Measurements from ENCODE around the gene CENPH. TPM values are rescaled to one million over a fixed set of nuclear protein-coding genes. Genes with fewer than 3 reads are reported as not detected.
"Not testable (repeated sequence)": the region's sequence is repeated elsewhere in the genome, so short reads cannot be mapped to it uniquely, and the experiment has no call there.

CENPH gene
- total RNA-seq, 2 experiments from 2014 or later = 57.7 to 58.5 TPM

DNA sequence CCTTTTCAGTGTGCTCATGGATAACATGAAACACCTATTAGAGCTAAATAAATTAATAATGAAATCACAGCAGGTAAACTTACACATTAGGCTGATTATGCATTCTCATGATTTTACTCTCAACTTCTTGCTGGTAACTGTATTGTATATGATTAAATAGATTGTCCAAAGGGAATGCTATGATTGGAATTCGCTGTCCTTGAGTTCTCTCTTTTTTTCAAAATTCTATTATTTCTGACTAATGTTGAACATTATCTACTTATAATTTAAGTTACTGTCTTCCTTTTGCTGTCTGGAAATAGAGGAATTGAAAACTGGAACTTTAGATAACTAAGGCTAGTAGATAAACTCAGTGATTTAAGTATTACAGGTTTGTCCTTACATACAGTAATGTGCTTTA, 13.1 kb downstream of the CENPH start:
- POLR2A ChIA-PET = interaction anchor here (0.6 kb wide), 1 partner anchor 165 kb away, joined by 7 read pairs; no protein-coding TSS in a partner anchor
- CTCF ChIA-PET = no interaction called here

DNA sequence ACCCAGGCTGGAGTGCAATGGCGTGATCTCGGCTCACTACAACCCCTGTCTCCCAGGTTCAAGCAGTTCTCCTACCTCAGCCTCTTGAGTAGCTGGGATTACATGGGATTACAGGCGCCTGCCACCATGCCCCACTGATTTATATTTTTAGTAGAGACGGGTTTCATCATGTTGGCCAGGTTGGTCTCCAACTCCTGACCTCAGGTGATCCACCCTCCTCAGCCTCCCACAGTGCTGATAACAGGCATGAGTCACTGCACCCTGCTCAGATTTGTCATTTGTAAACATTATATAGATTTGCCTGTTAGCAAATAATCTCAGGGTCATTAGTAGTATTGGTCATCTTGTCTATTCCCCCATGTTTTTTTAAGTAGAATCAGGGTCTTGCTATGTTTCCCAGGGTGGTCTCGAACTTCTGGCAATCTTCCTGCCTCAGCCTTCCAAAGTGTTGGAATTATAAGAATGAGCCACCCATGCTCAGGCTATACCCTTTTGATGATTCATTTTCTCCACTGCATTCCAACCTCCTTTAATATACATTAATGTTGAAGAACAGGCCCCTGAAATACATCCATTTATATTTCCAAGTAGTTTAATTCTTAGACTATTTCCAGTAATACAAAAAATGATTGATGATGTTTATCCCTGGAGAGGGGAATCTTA, 17.3 kb downstream of the CENPH start:
- CTCF ChIA-PET = no interaction called here
- POLR2A ChIA-PET = no interaction called here

DNA sequence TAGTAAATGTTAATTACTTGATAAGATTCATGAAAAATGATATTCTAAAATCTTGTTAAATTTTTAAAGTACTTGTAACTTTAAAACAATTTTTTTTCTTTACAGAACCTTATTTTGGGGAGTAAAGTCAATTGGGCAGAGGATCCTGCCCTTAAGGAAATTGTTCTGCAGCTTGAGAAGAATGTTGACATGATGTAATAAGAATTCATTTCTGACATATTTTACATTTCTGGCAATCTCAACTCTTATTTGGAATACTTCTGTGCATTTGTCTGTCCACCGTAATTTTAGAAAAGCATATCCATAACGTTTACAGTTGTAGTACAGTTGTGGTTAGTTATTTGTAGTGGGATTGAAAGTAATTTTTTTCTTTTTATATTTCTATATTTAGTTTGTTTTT, 20.2 kb downstream of the CENPH start:
- ChIA-PET CTCF (interaction anchor here (1.6 kb wide), 1 partner anchor 17 kb away, joined by 3 read pairs; no protein-coding TSS in a partner anchor), POLR2A (interaction anchor here (0.6 kb wide), 1 partner anchor 30 kb away, joined by 3 read pairs; no protein-coding TSS in a partner anchor)

DNA sequence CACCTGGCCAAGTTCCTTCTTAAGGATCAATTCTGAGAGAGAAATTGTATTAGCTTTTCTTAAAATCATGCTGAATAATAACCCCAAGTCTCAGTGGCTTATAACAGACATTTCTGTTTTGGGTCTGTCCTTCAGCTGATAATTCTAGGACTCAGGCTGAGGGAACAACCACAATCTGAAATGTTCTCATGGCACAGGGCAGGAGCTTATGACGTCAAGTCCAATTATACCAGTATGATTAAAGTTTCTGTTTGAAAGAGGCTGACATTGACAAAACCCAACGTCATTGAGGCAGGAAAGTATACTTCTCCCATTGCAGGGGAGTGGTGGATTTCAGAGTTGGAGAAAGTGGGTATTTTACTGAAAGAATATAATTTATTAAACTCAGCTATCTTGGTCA, 21.8 kb downstream of the CENPH start:
- CTCF ChIA-PET = no interaction called here
- POLR2A ChIA-PET = interaction anchor here (0.6 kb wide), 1 partner anchor 156 kb away, joined by 3 read pairs; no protein-coding TSS in a partner anchor

DNA sequence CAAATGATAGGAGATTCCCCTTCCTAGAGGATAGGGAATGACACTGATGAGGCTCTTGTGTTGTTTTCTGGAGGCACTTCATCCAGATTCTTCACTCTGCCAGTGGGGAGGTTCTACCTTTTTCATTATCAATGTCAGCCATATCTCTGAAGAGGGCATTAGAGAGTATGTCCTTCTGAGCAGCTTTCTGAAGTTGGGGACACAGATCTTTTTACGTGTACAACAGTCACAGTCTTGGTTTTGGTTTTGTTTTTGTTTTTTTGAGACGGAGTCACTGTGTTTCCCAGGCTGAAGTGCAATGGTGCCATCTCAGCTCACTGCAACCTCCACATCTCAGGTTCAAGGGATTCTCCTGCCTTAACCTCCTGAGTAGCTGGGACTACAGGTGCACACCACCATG, 22.6 kb downstream of the CENPH start:
- POLR2A ChIA-PET = interaction anchor here (1.1 kb wide), 1 partner anchor 23 kb away, joined by 7 read pairs; the partner anchor contains the start of gene CDK7

DNA sequence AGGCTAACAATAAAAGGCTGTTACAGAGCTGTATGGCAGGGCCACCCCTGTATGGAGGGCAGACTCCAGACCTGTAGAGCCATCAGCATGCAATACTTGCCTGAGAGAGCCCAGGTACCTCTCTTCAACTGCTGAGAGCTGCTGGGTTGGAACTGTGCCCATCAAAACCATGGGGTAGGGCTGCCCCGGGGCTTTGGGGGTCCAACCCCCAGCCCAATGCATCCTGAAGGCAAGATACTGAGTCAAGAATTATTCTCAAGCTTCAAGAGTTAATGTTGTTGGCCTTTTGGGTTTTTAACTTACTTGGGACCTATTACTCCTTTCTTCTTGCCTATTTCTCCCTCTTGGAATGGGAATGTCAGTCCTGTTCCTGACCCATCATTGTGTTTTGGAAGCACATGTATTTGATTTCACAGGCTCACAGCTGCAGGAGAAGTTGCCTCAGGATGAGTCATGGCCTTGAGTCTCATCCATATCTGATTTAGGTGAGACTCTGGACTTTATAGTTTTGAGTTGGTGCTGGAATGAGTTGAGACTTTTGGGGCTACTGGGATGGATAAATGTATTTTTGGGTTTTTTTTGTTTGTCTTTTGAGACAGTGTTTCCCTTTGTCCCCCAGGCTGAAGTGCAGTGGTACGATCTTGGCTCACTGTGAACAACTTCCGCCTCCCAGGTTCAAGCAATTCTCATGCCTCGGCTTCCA, 24.3 kb downstream of the CENPH start:
- CTCF ChIA-PET = no interaction called here
- POLR2A ChIA-PET = interaction anchor here (0.7 kb wide), 1 partner anchor 45 kb away, joined by 3 read pairs; no protein-coding TSS in a partner anchor

More for the DNA sequence above, 22.6 kb downstream of the CENPH start:
- CTCF ChIA-PET = interaction anchor here (0.7 kb wide), 1 partner anchor 111 kb away, joined by 4 read pairs; no protein-coding TSS in a partner anchor

DNA sequence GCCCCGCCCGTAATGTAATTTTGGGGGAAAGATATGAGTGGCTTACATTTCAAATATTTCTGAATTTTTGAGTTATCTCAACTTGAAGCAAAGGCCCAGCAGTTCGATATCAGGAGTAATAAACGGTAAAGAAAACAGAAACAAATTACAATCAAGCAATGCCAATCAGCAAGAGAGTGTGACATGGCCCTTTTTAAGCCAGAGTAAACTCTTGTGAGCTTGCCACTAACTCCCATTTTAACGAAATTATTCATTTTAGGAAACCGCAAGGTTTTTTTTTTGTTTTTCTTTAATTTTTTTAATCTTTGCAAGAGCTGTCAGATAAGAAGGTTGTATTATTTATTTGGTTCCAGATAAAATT, 27.7 kb downstream of the CENPH start:
- POLR2A ChIA-PET = interaction anchor here (0.6 kb wide), 1 partner anchor 41 kb away, joined by 5 read pairs; no protein-coding TSS in a partner anchor
- CTCF ChIA-PET = interaction anchor here (1.1 to 2.0 kb wide), 2 partner anchors 18 to 124 kb away, joined by 3 to 5 read pairs; partner anchors contain the start of genes CDK7 and SLC30A5

DNA sequence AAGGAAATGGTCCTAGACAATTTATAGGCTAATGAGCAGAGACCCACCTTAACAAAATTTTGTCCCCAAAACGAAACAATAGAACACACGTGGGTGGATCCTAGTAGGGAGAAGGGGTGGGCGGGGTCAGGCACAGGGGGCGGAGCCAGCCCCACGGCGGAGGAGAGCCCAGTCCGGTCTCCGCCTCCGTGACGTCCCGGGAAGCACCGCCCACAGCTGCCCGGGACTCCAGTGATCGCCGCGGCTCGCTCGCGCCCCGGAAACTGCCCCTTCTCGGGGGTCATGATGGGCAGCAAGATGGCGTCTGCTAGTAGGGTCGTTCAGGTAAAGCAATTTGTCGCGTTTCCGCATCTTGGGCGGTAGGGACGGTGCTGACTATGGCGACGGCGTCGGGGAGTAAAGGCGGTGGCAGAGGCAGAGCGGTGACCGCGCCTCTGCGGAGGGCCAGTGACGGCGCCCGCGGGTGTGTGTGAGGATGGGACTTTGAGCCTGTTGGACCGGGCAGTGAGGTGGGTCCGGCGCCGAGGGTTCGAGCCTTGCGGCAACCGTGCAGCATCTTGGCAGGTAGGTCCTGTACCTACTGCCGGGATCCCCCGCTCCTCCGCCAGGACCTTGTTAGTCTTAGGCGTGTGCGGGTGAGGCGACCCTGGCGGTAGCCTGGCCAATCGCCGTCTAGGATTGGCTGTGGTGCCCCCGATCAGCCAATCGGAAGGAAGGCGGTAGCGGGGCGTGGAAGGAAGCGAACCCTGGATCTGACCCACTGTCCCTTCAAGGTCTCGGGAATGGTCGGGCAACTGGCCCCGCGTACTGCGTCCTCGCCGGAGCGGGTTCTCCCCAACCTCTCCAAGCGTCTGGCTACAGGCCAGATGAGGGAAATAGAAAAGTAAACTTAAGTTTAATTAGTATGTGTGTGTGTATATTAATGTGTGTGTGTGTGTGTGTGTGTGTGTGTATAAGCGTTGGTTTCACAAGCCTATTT, 28.5 kb downstream of the CENPH start:
- POLR2A ChIA-PET = interaction anchor here (0.6 kb wide), 1 partner anchor 40 kb away, joined by 5 read pairs; no protein-coding TSS in a partner anchor
- CTCF ChIA-PET = interaction anchor here (1.1 to 2.0 kb wide), 2 partner anchors 17 to 124 kb away, joined by 3 to 5 read pairs; partner anchors contain the start of genes CDK7 and SLC30A5

DNA sequence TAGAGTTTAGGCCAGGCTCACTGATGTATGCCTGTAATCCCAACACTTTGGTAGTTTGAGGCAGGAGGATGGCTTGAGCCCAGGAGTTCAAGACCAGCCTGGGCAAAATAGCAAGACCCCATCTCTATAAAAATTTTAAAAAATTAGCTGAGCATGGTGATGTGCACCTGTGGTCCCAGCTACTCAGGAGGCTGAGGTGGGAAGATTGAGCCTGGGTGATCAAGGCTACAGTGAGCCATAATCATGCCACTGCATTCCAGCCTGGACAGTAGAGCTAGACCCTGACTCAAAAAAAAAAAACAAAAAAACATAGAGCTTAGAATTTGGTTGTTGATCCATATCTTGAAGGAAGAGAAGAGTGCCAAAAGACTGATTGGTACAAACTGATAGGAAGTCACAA, 30.6 kb downstream of the CENPH start:
- POLR2A ChIA-PET = interaction anchor here (0.6 kb wide), 1 partner anchor 293 kb away, joined by 3 read pairs; no protein-coding TSS in a partner anchor
- CTCF ChIA-PET = interaction anchor here (1.2 kb wide), 1 partner anchor 10 kb away, joined by 9 read pairs; no protein-coding TSS in a partner anchor

DNA sequence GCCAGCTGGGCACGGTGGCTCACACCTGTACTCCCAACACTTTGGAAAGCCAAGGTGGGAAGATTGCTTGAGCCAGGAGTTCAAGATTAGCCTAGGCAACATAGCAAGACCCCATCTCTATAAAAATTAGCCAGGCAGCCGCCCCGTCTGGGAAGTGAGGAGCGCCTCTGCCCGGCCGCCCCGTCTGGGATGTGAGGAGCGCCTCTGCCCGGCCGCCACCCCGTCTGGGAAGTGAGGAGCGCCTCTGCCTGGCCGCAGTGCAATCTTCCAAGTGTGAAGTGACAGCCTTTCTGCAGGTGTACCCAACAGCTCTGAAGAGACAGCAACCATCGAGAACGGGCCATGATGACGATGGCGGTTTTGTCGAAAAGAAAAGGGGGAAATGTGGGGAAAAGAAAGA, 31.0 kb downstream of the CENPH start:
- CTCF ChIA-PET = not testable (repeated sequence)
- POLR2A ChIA-PET = interaction anchor here (0.6 kb wide), 1 partner anchor 293 kb away, joined by 3 read pairs; no protein-coding TSS in a partner anchor

DNA sequence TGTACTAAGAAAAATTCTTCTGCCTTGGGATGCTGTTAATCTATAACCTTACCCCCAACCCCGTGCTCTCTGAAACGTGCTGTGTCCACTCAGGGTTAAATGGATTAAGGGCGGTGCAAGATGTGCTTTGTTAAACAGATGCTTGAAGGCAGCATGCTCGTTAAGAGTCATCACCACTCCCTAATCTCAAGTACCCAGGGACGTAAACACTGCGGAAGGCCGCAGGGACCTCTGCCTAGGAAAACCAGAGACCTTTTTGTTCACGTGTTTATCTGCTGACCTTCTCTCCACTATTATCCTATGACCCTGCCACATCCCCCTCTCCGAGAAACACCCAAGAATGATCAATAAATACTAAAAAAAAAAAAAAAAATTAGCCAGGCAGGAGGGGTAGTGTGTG, 31.4 kb downstream of the CENPH start:
- CTCF ChIA-PET, POLR2A ChIA-PET: not testable (repeated sequence)

DNA sequence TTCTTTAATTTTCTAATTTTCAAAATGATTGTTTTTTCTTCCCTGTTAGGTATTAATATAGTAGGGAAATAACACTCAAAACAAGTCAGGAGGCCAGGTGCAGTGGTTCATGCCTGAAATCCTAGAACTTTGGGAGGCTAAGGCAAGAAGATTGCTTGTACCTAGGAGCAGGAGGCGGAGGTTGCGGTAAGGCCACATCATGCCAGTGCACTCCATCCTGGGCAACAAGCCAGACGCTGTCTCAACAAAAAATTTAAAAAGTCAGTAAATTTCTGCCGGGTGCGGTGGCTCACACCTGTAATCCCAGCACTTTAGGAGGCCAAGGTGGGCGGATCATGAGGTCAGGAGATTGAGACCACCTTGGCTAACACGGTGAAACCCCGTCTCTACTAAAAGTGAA, 35.1 kb downstream of the CENPH start:
- ChIA-PET POLR2A (no interaction called here), CTCF (no interaction called here)

DNA sequence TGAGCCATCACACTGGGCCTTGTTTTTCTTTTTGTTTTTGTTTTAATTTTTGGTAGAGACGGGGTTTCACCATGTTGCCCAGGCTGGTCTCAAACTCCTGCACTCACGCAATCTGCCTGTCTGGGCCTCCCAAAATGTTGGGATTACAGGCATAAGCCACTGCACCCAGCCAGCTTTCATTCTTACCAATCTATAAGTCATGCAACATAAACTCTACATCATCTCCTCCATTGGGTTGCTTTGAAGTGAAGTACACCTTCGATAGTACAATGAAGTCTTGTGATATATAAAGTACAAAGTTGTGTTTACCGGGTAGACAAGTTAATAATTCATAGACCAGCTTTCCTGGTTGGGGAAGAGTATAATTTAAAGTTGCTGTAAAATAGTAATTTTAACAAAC, 36.5 kb downstream of the CENPH start:
- ChIA-PET POLR2A (no interaction called here), CTCF (interaction anchor here (0.7 to 1.0 kb wide), 2 partner anchors 9 to 16 kb away, joined by 3 to 7 read pairs; partner anchors contain the start of gene CDK7)

DNA sequence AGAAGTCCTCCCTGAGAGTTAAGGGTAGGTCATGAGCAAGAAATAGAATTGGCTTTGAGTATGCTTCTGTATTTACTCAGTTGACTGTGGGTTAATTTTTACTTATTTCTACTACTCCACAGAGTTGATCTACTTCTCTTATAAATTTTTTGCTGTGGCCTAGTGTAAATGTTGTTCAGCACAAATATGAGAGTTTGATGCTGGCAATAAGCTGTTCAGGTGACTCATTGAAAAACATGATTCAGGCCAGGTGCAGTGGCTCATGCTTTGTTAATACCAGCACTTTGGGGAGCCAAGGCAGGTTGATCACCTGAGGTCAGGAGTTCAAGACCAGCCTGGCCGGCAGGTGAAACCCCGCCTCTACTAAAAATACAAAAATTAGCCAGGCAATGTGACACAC, 40.8 kb downstream of the CENPH start:
- ChIA-PET CTCF (no interaction called here), POLR2A (no interaction called here)

DNA sequence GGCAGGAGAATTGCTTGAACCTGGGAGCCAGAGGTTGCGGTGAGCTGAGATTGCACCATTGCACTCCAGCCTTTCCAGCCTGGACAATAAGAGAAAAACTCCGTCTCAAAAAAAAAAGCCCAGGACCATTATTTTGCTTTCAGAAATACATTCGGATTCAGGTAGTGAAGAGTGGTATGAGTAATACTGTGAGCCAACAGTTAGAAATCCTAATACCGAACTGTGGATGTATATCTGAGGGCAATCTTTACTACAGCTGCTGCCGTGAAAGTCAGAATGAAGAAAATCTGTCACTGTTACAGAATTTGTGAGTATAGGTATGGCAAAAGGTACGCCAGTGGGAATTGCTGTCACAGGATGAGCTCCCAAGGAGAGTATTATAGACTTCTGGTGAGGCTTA, 41.9 kb downstream of the CENPH start:
- ChIA-PET CTCF (no interaction called here), POLR2A (no interaction called here)

DNA sequence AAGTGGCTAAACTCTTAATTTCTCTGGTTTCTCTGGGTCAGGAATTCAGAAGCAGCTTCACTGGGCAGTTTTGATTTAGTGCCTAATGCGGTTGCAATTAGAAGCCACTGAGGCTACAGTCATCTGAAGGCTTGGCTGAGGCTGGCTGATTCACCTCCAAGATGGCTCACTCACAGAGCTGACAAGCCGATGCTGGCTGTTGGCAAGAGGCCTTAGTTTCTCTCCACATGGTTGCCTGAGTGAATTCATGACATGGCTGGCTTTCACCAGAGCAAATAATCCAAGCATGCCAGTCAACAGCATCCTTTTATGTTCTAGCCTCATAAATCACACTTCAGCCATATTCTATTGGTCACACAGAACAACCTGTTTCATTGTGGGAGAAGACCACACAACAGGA, 42.5 kb downstream of the CENPH start:
- ChIA-PET POLR2A (no interaction called here), CTCF (interaction anchor here (1.3 kb wide), 1 partner anchor 138 kb away, joined by 3 read pairs; the partner anchor contains the start of gene SLC30A5)

DNA sequence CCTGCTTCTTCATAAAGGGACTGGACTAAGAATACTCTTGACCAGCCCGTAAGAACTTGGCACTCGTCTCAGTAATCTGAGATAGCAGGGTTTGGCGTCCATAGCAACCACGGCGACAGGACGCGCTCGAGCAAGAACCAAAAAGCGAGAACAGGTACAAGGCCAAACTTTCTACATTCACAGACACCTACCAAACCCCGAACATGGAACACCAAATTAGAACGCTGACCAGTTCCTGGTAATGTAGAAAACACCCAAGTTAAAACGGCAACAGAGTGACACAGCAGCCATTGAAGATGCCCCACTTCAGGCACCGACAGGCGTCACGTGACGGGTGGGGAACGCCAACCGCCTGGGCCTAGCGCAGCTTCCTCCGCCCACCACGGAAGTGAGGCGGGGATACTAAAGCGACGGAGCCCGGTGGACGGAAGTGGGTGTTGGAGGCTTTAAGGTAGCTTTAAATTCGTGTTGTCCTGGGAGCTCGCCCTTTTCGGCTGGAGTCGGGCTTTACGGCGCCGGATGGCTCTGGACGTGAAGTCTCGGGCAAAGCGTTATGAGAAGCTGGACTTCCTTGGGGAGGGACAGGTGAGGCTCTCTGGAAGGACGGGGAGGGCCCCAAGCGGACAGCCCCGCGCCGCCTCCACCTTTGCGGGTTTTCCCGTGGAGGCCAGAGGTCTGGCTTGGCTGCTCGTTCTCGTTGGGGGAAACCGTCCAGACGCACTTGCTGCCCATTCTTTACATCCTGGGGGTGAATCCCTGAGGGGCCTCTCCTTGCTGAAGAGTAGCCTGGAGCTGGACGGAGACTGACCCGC, 45.3 kb downstream of the CENPH start, which contains the start of gene CDK7:
TSS of gene CDK7 (plus strand) at position 430 of the 812 bp plus-strand sequence. CDS start at position 520, 90 bp downstream.
- ChIA-PET POLR2A (interaction anchor here (0.7 to 1.1 kb wide), 3 partner anchors 9 to 45 kb away, joined by 7 to 15 read pairs (median 7); partner anchors contain the start of gene CENPH), CTCF (interaction anchor here (0.6 to 1.4 kb wide), 4 partner anchors 9 to 141 kb away, joined by 3 to 8 read pairs (median 6); partner anchors contain the start of gene SLC30A5)

DNA sequence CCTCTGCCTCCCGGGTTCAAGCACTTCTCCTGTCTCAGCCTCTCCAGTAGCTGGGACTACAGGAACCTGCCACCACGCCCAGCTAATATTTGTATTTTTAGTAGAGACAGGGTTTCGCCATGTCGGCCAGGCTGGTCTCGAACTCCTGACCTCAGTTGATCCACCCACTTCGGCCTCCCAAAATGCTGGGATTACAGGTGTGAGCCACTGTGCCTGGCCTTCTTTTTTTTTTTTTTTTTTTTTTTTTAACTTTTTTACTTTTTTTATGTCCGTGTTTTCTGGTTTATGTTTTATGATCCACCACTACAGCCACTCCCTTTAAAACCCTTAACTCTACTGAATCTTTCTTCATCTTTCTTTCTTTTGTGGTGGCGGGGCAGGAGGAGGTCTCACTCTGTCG, 47.4 kb downstream of the CENPH start:
- CTCF ChIA-PET = not testable (repeated sequence)
- POLR2A ChIA-PET = interaction anchor here (0.7 kb wide), 2 partner anchors 109 to 304 kb away, joined by 8 to 10 read pairs; no protein-coding TSS in a partner anchor

Data from activated CD8-positive, alpha-beta memory T cell treated with anti-CD3 and anti-CD28 coated beads for 36 hours (primary cell).